Activated CD4-positive, alpha-beta T cell treated with anti-CD3 and anti-CD28 coated beads, Interleukin-2, Interleukin-4, amounts not matched to agents 100 ng/mL and 50 ng/mL, durations not matched to agents 16 hours and 8 hours (primary cell): ENCODE data around the gene LGR5.

Source experiments
- DNase-seq: peaks from one replicate; pipeline ENCODE4 v3.0.0-alpha.2; 2020; ENCODE audit warnings: low spot score

The LGR5 gene

GRCh38 chr12:71439613-71440344 is at the start of gene LGR5:
TSS of gene LGR5 (plus strand) at chr12:71439798. CDS start at chr12:71440081, 283 bp downstream.
- DNase-seq: no peak

- peak; percentile 46 for DNase-seq
These were observed 47.0 kb upstream of the LGR5 start for GRCh38 chr12:71392521-71393145.

GRCh38 chr12:71393625-71394024 is 46.0 kb upstream of the LGR5 start:
- DNase-seq: no peak

- no peak for DNase-seq
These were observed 42.1 kb upstream of the LGR5 start for GRCh38 chr12:71397433-71397954.

GRCh38 chr12:71399197-71399596 is 40.4 kb upstream of the LGR5 start:
- no peak for DNase-seq

- DNase-seq: no peak
These were observed 39.1 kb upstream of the LGR5 start for GRCh38 chr12:71400481-71400880.

GRCh38 chr12:71405884-71406283 is 33.7 kb upstream of the LGR5 start:
- no peak for DNase-seq

- no peak for DNase-seq
These were observed 31.9 kb upstream of the LGR5 start for GRCh38 chr12:71407732-71408131.

- DNase-seq: no peak
These were observed 28.8 kb upstream of the LGR5 start for GRCh38 chr12:71410844-71411243.

GRCh38 chr12:71411635-71412034 is 28.0 kb upstream of the LGR5 start:
- DNase-seq: no peak

GRCh38 chr12:71415336-71416231 is 24.0 kb upstream of the LGR5 start:
- DNase-seq: peak; percentile 58

GRCh38 chr12:71417181-71417580 is 22.4 kb upstream of the LGR5 start:
- DNase-seq: no peak

GRCh38 chr12:71420775-71421406 is 18.7 kb upstream of the LGR5 start:
- no peak for DNase-seq

- DNase-seq: no peak
These were observed 13.9 kb upstream of the LGR5 start for GRCh38 chr12:71425568-71426299.

GRCh38 chr12:71426300-71427047 is 13.1 kb upstream of the LGR5 start:
- DNase-seq: no peak

- DNase-seq: no peak
These were observed 8.8 kb upstream of the LGR5 start for GRCh38 chr12:71430756-71431155.

- DNase-seq: no peak
These were observed 7.6 kb upstream of the LGR5 start for GRCh38 chr12:71431991-71432390.

GRCh38 chr12:71432936-71433335 is 6.7 kb upstream of the LGR5 start:
- DNase-seq: no peak

- no peak for DNase-seq
These were observed 2.9 kb upstream of the LGR5 start for GRCh38 chr12:71436696-71437095.

- DNase-seq: no peak
These were observed 782 bp upstream of the LGR5 start for GRCh38 chr12:71438670-71439361.
